DOHH2 (cell line): ENCODE measurements around the gene DHRS12.

Experiments
- EZH2phosphoT487 ChIP-seq: fragments of 200-600 bp; sonication (generic); IDR thresholded peaks from 2 replicates; pipeline ENCODE4 v1.6.1; 2017; ENCODE audit warnings: borderline replicate concordance, mild to moderate bottlenecking, antibody characterized with exemption, low read length, moderate library complexity, mixed read lengths
- TF ChIP-seq, protein P1 (sequence below): fragments of 200-600 bp; sonication (generic); IDR thresholded peaks from one replicate; pipeline ENCODE4 v1.5.1; 2014; ENCODE audit warnings: antibody characterized with exemption, mild to moderate bottlenecking, low read depth, low read length; ENCODE audit not compliant: poor library complexity, severe bottlenecking

- TF ChIP-seq, protein P1, sequence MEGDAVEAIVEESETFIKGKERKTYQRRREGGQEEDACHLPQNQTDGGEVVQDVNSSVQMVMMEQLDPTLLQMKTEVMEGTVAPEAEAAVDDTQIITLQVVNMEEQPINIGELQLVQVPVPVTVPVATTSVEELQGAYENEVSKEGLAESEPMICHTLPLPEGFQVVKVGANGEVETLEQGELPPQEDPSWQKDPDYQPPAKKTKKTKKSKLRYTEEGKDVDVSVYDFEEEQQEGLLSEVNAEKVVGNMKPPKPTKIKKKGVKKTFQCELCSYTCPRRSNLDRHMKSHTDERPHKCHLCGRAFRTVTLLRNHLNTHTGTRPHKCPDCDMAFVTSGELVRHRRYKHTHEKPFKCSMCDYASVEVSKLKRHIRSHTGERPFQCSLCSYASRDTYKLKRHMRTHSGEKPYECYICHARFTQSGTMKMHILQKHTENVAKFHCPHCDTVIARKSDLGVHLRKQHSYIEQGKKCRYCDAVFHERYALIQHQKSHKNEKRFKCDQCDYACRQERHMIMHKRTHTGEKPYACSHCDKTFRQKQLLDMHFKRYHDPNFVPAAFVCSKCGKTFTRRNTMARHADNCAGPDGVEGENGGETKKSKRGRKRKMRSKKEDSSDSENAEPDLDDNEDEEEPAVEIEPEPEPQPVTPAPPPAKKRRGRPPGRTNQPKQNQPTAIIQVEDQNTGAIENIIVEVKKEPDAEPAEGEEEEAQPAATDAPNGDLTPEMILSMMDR: no peak
- no peak for TF ChIP-seq EZH2phosphoT487
Observed at GRCh38 chr13:51729866-51730553, 74.0 kb downstream of the DHRS12 start.
